RWPE1 (cell line): Measurements from ENCODE around the gene SCRN3.
A peak's percentile ranks its signal among the peaks of the same experiment; 100 is the strongest.
"Not testable (repeated sequence)": the region's sequence is repeated elsewhere in the genome, so short reads cannot be mapped to it uniquely, and the experiment has no call there.

Experiments used
- CTCF ChIA-PET: fragments of 350-600 bp; sonication (Branson Sonifier 250); formaldehyde crosslinking; extraction: SDS; loops from one replicate; lab custom pipeline; 2021; lab: Yijun Ruan, JAX
- POLR2A ChIA-PET: fragments of 400-600 bp; formaldehyde crosslinking; extraction: SDS; loops from one replicate; lab custom pipeline; 2020; ENCODE audit warnings: antibody characterized with exemption; ENCODE audit not compliant: low non-redundant PET; lab: Yijun Ruan, JAX
- DNase-seq: peaks from one replicate; pipeline ENCODE4 v3.0.0; 2012; ENCODE audit warnings: low spot score
- H3K27ac ChIP-seq: fragments of 450-650 bp; 2 replicates; pipeline ENCODE4 v1.5.1; 2017
- TF ChIP-seq, protein P1 (sequence below): fragments of 450-650 bp; conservative IDR thresholded peaks from 2 replicates; pipeline ENCODE4 v1.5.1; 2017; ENCODE audit warnings: low read depth, mild to moderate bottlenecking

SCRN3 gene, protein sequence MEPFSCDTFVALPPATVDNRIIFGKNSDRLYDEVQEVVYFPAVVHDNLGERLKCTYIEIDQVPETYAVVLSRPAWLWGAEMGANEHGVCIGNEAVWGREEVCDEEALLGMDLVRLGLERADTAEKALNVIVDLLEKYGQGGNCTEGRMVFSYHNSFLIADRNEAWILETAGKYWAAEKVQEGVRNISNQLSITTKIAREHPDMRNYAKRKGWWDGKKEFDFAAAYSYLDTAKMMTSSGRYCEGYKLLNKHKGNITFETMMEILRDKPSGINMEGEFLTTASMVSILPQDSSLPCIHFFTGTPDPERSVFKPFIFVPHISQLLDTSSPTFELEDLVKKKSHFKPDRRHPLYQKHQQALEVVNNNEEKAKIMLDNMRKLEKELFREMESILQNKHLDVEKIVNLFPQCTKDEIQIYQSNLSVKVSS

DNA sequence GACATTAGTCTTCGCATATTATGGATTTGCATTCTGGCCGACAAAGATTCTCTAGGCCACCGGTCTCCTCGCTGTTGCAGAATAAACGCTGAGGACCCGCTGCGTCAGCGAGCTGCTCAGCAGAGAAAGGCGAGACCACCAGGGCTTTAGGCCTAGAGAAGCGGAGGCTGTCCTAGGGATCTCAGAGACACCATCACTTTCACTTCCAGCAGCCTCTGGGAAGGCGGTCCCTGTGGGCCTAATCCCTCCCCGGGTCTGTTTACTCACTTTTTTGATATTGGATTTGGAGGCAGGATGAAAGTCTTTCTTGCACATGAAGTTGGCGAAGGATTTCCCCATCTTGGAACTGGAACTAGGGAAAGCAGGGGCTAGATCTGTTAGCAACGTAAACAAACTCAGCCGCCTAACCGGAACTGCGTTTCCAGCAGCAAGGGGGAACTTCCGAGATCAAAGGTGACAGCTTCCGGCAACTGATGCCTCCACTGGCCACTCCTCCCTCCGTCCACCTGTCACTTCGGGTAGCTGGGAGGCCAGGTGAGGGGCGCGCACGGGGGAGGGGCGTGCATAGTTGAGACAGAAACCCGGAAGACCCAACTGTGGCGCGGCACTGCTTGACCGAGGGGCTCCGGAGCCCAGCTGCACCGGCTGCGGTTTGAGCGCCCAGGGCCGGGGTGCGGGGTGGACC, at the start of gene SCRN3:
SCRN3 (plus strand) TSS at position 447 of the 685 bp plus-strand sequence. CDS start 2,554 bp downstream, outside the sequence.
- ChIA-PET CTCF (interaction anchor here (0.6 to 0.8 kb wide), 2 partner anchors 14 to 923 kb away, joined by 3 to 5 read pairs; no protein-coding TSS in a partner anchor), POLR2A (interaction anchor here (0.6 kb wide), 1 partner anchor 38 kb away, joined by 4 read pairs; no protein-coding TSS in a partner anchor)
- peak within 1 kb of the TSS; percentile 77 for H3K27ac ChIP-seq
- peak; percentile 73 for DNase-seq
- TF ChIP-seq, protein P1, sequence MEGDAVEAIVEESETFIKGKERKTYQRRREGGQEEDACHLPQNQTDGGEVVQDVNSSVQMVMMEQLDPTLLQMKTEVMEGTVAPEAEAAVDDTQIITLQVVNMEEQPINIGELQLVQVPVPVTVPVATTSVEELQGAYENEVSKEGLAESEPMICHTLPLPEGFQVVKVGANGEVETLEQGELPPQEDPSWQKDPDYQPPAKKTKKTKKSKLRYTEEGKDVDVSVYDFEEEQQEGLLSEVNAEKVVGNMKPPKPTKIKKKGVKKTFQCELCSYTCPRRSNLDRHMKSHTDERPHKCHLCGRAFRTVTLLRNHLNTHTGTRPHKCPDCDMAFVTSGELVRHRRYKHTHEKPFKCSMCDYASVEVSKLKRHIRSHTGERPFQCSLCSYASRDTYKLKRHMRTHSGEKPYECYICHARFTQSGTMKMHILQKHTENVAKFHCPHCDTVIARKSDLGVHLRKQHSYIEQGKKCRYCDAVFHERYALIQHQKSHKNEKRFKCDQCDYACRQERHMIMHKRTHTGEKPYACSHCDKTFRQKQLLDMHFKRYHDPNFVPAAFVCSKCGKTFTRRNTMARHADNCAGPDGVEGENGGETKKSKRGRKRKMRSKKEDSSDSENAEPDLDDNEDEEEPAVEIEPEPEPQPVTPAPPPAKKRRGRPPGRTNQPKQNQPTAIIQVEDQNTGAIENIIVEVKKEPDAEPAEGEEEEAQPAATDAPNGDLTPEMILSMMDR, result no peak

DNA sequence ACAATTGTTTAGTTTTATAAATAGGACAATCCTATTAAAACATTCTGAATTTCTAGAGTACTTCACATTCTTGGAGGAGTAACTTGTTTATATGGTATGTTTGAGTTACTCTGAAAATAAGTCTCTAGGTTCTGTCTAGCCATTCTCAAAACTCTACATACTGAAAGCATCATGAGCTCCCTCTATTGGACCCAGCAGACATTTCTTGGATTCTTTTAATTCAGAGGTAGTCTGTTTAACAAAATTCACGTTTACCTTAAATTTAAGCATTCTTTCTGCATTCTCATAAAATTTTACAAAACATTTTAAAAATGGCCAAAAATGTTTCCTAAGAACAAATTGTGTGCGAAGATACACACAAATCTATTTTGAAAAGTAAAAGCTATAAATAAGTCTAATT, 45.5 kb upstream of the SCRN3 start:
- ChIA-PET POLR2A (no interaction called here), CTCF (interaction anchor here (0.5 to 1.2 kb wide), 5 partner anchors 9 to 404 kb away, joined by 3 to 8 read pairs (median 3); no protein-coding TSS in a partner anchor)
- no peak for DNase-seq
- no peak overlapping the region for H3K27ac ChIP-seq
- TF ChIP-seq, protein P1, result peak; percentile 53

DNA sequence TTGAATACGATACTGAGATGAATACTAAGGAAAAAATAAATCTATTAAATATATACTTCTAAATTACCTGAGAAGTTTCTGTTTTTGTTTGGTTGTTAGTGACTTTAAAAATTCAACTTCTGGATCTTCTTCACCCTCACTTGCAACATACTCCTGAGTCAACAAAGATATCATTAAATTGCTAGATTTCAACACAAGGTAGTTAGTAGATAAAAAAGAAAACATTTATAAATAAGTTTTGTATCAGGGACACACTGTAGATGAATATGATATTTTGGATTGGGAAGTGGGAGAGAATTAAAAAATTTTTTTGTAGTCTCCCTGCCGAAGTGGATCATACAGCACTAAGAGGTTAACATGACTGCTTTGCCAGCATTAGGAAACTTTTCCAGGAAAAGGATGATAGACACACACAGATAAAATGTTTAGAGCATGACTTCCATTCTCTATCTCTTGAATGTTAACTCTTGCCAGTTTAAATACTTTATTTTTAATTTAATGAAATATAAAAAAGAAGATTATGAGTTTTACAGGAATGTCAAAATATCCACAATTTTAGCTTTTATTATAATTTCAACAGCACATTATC, 44.8 kb upstream of the SCRN3 start:
- TF ChIP-seq, protein P1, result no peak
- DNase-seq, result no peak
- ChIA-PET POLR2A (no interaction called here), CTCF (interaction anchor here (0.5 to 1.2 kb wide), 6 partner anchors 8 to 405 kb away, joined by 3 to 8 read pairs (median 4); no protein-coding TSS in a partner anchor)
- no peak overlapping the region for H3K27ac ChIP-seq

DNA sequence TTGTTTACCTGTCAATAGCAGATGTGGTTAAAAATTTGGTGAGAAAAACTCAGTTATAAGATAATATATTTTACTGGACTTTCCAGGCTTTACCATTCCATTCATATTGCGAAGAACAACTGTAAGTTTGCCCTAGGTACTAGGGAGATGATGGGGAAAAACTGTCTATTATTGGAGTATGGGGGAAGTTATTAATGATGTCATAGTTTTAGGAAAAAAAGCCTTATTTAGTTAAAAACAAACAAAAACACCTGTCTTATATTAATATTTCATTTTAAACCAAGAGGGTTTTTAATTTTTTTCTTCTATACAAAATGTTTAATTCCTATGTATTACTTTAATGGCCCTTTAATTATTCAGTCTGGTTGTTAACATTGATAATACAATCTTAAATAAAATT, 42.5 kb upstream of the SCRN3 start:
- CTCF ChIA-PET, result no interaction called here
- DNase-seq, result no peak
- POLR2A ChIA-PET, result no interaction called here
- TF ChIP-seq, protein P1, result no peak
- H3K27ac ChIP-seq, result no peak overlapping the region

DNA sequence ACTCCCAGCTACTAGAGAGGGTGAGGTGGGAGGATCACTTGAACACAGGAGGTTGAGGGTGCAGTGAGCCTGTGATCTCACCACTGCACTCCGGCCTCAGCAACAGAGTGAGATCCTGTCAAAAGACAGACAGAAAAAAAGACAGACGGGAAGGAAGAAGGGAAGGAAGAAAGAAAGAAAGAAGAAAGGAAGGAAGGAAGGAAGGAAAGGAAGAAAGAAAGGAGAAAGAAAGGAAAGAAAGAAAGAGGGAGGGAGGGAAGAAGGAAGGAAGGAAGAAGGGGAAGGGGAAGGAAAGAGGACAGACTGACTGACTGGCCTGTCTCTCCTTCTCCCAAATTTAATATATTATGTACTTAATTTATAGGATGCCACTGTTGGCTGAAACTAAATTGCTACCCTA, 39.2 kb upstream of the SCRN3 start:
- no peak for DNase-seq
- no peak overlapping the region for H3K27ac ChIP-seq
- POLR2A ChIA-PET, result no interaction called here
- CTCF ChIA-PET, result interaction anchor here (0.7 kb wide), 1 partner anchor 635 kb away, joined by 3 read pairs; no protein-coding TSS in a partner anchor
- TF ChIP-seq, protein P1, result no peak

DNA sequence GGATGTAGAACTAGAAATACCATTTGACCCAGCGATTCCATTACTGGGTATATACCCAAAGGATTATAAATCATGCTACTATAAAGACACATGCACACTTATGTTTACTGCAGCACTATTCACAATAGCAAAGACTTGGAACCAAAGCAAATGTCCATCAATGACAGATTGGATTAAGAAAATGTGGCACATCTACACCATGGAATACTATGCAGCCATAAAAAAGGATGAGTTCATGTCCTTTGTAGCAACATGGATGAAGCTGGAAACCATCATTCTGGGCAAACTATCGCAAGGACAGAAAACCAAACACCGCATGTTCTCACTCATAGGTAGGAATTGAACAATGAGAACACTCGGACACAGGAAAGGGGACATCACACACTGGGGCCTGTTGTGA, 35.9 kb upstream of the SCRN3 start:
- POLR2A ChIA-PET, CTCF ChIA-PET, DNase-seq, H3K27ac ChIP-seq: not testable (repeated sequence)
